ENCODE data around the gene NUP210L. TPM values are rescaled to one million over a fixed set of nuclear protein-coding genes. Genes with fewer than 3 reads are reported as not detected.

Gene NUP210L
- total RNA-seq, 1 experiment from 2014 or later = 0.10 TPM

DNA sequence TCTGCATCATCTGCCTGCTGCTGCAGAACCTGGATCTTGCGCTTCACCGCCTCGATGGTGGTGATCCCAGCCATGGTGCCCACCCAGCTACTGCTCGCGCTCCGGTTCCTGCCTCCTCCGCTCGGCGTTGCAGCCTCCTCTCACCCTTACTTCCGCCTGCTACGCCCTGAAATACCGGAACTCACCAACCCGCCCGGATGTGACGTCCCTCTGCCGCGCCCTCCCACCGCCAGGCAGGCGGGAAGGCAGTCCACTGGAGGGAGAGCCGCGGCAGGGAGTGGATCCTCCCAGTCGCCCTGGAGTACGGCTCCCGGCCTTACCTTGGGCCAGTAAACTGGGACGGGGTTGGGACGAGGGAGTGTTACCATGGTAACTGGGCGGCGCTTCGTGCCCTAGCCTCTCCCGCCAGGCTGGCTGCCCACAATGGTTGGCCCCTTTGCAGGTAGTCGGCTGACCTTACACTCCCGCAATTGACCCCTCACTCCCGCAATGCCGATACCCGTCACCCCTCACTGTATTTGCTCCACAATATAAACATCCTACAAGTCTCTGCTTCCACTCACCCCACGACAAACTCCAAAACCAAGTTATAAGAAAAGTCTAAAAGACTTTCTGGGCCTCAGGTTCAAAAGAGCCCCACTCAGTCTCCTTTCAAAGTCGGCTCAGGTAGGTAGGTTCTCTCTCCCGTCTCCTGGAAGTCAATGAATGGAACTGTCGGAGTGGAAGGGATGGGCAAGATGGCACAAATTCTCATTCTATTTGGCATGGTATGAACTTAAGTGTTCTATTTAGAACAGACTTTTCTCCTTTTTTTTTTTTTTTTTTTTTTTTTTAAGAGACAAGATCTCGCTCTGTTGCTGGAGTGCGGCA is 28.4 kb upstream of the NUP210L start:
- peak overlapping the region; percentile 85 for H3K9ac ChIP-seq (ENCODE audit: low read length)
- BruUV-seq (replicated peaks) = TSS peak; percentile 98
- DNase-seq (ENCODE audit: low read depth, low spot score) = peak; percentile 97
- H3K9me2 ChIP-seq (ENCODE audit: insufficient read depth) = no peaks in the 10 kb centered on the region
- H3K4me3 ChIP-seq (replicated peaks in 1 of 2; ENCODE audit: low read depth in 1 of 2, low read length in 2 of 2) = peak overlapping the region; percentile 90 to 98
- POLR2A ChIA-PET = interaction anchor here (0.7 to 1.6 kb wide), 2 partner anchors 16 to 37 kb away, joined by 3 to 9 read pairs; partner anchors contain the start of gene UBAP2L
- H2AFZ ChIP-seq (ENCODE audit: low read depth, low read length, poor library complexity, severe bottlenecking) = no peak overlapping the region
- H3K4me1 ChIP-seq (ENCODE audit: control insufficient read depth in 1 of 2, insufficient read depth in 2 of 2, low read length in 2 of 2) = peaks cover 19 to 38% of the 10 kb centered on the region in 2 experiments
- intact Hi-C loops (cut with micrococcal nuclease) = loop anchor here (1.0 to 10.0 kb wide), 3 partner anchors 37 to 362 kb away; partner anchors contain the start of gene UBAP2L
- peak; percentile 79; the same call in 1 of the 2 replicates for TF ChIP-seq ELF1 (IDR thresholded peaks at IDR 0.05; ENCODE audit: borderline replicate concordance, low read depth)
- peak; percentile 86 for TF ChIP-seq SIN3A (IDR thresholded peaks at IDR 0.05; ENCODE audit: low read depth)
- TF ChIP-seq SP1 (IDR thresholded peaks at IDR 0.05; ENCODE audit: low read depth) = peak; percentile 94
- no peak for TF ChIP-seq RAD21 (IDR thresholded peaks at IDR 0.05; ENCODE audit: low read depth)
- TF ChIP-seq YY1 (IDR thresholded peaks at IDR 0.05; ENCODE audit: extremely low read depth, insufficient replicate concordance, low read depth, low read length) = peak; percentile 60
- TF ChIP-seq EGR1 (IDR thresholded peaks at IDR 0.05; ENCODE audit: low read depth) = peak; percentile 45; the same call in 1 of the 2 replicates
- peak; percentile 75 for TF ChIP-seq POLR2AphosphoS5 (IDR thresholded peaks at IDR 0.05; ENCODE audit: low read depth, low read length)
- TF ChIP-seq, protein P1, sequence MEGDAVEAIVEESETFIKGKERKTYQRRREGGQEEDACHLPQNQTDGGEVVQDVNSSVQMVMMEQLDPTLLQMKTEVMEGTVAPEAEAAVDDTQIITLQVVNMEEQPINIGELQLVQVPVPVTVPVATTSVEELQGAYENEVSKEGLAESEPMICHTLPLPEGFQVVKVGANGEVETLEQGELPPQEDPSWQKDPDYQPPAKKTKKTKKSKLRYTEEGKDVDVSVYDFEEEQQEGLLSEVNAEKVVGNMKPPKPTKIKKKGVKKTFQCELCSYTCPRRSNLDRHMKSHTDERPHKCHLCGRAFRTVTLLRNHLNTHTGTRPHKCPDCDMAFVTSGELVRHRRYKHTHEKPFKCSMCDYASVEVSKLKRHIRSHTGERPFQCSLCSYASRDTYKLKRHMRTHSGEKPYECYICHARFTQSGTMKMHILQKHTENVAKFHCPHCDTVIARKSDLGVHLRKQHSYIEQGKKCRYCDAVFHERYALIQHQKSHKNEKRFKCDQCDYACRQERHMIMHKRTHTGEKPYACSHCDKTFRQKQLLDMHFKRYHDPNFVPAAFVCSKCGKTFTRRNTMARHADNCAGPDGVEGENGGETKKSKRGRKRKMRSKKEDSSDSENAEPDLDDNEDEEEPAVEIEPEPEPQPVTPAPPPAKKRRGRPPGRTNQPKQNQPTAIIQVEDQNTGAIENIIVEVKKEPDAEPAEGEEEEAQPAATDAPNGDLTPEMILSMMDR (IDR thresholded peaks at IDR 0.05 in 2 of 3, conservative IDR thresholded peaks at IDR 0.05 in 1 of 3; ENCODE audit: borderline replicate concordance in 1 of 3, insufficient read depth in 1 of 3, low read depth in 2 of 3, low read length in 2 of 3) = no peak
- TF ChIP-seq, protein P2, sequence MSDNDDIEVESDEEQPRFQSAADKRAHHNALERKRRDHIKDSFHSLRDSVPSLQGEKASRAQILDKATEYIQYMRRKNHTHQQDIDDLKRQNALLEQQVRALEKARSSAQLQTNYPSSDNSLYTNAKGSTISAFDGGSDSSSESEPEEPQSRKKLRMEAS (IDR thresholded peaks at IDR 0.05) = peak; percentile 97
- peak; percentile 90 for TF ChIP-seq POLR2A (IDR thresholded peaks at IDR 0.05; ENCODE audit: borderline replicate concordance, extremely low read depth, insufficient read depth, insufficient read length)
- peak; percentile 83 for TF ChIP-seq CBX3 (IDR thresholded peaks at IDR 0.05; ENCODE audit: low read depth)
- no peak; the same call in 1 of the 2 replicates for TF ChIP-seq SRF (IDR thresholded peaks at IDR 0.05; ENCODE audit: low read depth)
- no peak for TF ChIP-seq TCF7L2 (IDR thresholded peaks at IDR 0.05; ENCODE audit: borderline replicate concordance, extremely low read depth, insufficient read depth, insufficient read length)
- RAD21 ChIA-PET (ENCODE audit: low non-redundant PET in 1 of 2, low total read pairs in 2 of 2, uncharacterized antibody in 2 of 2, unreplicated experiment in 2 of 2) = no interaction called here
- H3K79me2 ChIP-seq (ENCODE audit: insufficient read depth, low read length) = peaks cover 47% of the 10 kb centered on the region
- H4K20me1 ChIP-seq (ENCODE audit: insufficient read depth) = peaks cover 30% of the 10 kb centered on the region; the same call in 1 of the 2 replicates
- peak overlapping the region; percentile 96 for H3K4me2 ChIP-seq (ENCODE audit: low read length)
- CTCF ChIA-PET = no interaction called here
- H3K9me3 ChIP-seq (ENCODE audit: control insufficient read depth in 1 of 2, insufficient read depth in 1 of 2, low read depth in 1 of 2, low read length in 2 of 2) = no peaks in the 10 kb centered on the region
- H3K27ac ChIP-seq (ENCODE audit: low read depth, low read length) = peak overlapping the region; percentile 78
- H3K36me3 ChIP-seq (ENCODE audit: control insufficient read depth in 1 of 2, insufficient read depth in 2 of 2, low read length in 2 of 2) = peaks cover 11 to 17% of the 10 kb centered on the region in 2 experiments
- no peaks in the 10 kb centered on the region for H3K27me3 ChIP-seq (ENCODE audit: insufficient read depth, low read length)
- ATAC-seq = peak; percentile 96
